GM12878 (cell line): ENCODE data around the gene KCNB1. TPM values are rescaled to one million over a fixed set of nuclear protein-coding genes. Genes with fewer than 3 reads are reported as not detected.

Experiments used
- ATAC-seq: fragments of 200-7000 bp; cut with Tn5 transposase; 3 replicates; pipeline ENCODE4 v1.9.1; 2020; ENCODE audit warnings: mild to moderate bottlenecking, moderate library complexity
- BruUV-seq: library from RNA; stranded (reverse); fragments of 400-500 nt; replicated peaks from 2 replicates; lab custom pipeline; 2021; lab: Mats Ljungman, UMichigan
- CTCF ChIA-PET: fragments of 300-600 bp; sonication (Branson Sonifier 250); formaldehyde crosslinking; extraction: SDS; loops from one replicate; lab custom pipeline; 2021; ENCODE audit warnings: inconsistent platforms; lab: Yijun Ruan, JAX
- POLR2A ChIA-PET: fragments of 350-600 bp; formaldehyde crosslinking; extraction: SDS; loops from one replicate; lab custom pipeline; 2021; ENCODE audit warnings: inconsistent platforms; lab: Charles Lee
- RAD21 ChIA-PET: fragments of 300-600 bp; sonication (Branson Sonifier 250); formaldehyde crosslinking; loops from one replicate; lab custom pipeline; 2023; ENCODE audit warnings: antibody characterized with exemption; ENCODE audit not compliant: unreplicated experiment; lab: Charles Lee
- SMC1A ChIA-PET: fragments of 300-600 bp; sonication (Branson Sonifier 250); formaldehyde crosslinking; loops from one replicate; lab custom pipeline; 2023; ENCODE audit not compliant: unreplicated experiment, uncharacterized antibody; lab: Charles Lee
- DNase-seq: peaks from one replicate; pipeline ENCODE4 v3.0.0-alpha.2; 2011; ENCODE audit warnings: low read depth, low spot score
- FAIRE-seq: peaks from 3 replicates; lab custom pipeline; 2011; peaks lifted over from hg19 to GRCh38; lab: Jason Lieb, UNC
- H2AFZ ChIP-seq: 2 replicates; pipeline ENCODE4 v1.6.0; 2011; ENCODE audit warnings: low read depth, low read length, control low read depth; ENCODE audit not compliant: control insufficient read depth
- H3K27ac ChIP-seq: 2 replicates; pipeline ENCODE4 v1.5.1; 2011; ENCODE audit warnings: control low read depth; ENCODE audit not compliant: control insufficient read depth, insufficient read depth
- H3K27me3 ChIP-seq, 2 experiments: replicated peaks in 1 of 2; 2 replicates each; pipeline versions ENCODE4 v1.6.0 to v1.6.1; 2011; ENCODE audit warnings: low read length in 1 of 2; ENCODE audit not compliant: control insufficient read depth in 2 of 2, insufficient read depth in 2 of 2
- H3K36me3 ChIP-seq, 2 experiments: 2 replicates each; pipeline ENCODE4 v1.5.1; 2011; ENCODE audit warnings: low read length in 1 of 2; ENCODE audit not compliant: control insufficient read depth in 2 of 2, insufficient read depth in 2 of 2
- H3K4me1 ChIP-seq: 2 replicates; pipeline ENCODE4 v1.6.1; 2011; ENCODE audit warnings: mild to moderate bottlenecking, low read length, moderate library complexity, mixed read lengths; ENCODE audit not compliant: control insufficient read depth, insufficient read depth
- H3K4me2 ChIP-seq: 2 replicates; pipeline ENCODE4 v1.6.0; 2011; ENCODE audit warnings: control low read depth; ENCODE audit not compliant: control insufficient read depth, insufficient read depth
- H3K4me3 ChIP-seq: fragments of 200-600 bp; sonication (generic); 2 replicates; pipeline ENCODE4 v1.5.1; 2016
- H3K79me2 ChIP-seq: 2 replicates; pipeline ENCODE4 v1.6.0; 2011; ENCODE audit warnings: low read length; ENCODE audit not compliant: control insufficient read depth, insufficient read depth
- H3K9ac ChIP-seq: 2 replicates; pipeline ENCODE4 v1.8.0; 2011; ENCODE audit warnings: low read length, control low read depth, mixed read lengths; ENCODE audit not compliant: control insufficient read depth, insufficient read depth
- H3K9me3 ChIP-seq: replicated peaks from 3 replicates; pipeline ENCODE4 v1.5.1; 2011; ENCODE audit warnings: mild to moderate bottlenecking, low read length; ENCODE audit not compliant: control insufficient read depth, insufficient read depth
- H4K20me1 ChIP-seq: 2 replicates; pipeline ENCODE4 v1.6.0; 2011; ENCODE audit not compliant: control insufficient read depth, insufficient read depth
- BCLAF1 ChIP-seq: fragments of 450-650 bp; IDR thresholded peaks from 2 replicates; pipeline ENCODE4 v1.6.1; 2017; ENCODE audit warnings: antibody characterized with exemption, mild to moderate bottlenecking, moderate library complexity
- CBX3 ChIP-seq: fragments of 200-600 bp; sonication (generic); IDR thresholded peaks from 2 replicates; pipeline ENCODE4 v1.6.1; 2016; ENCODE audit warnings: low read depth, borderline replicate concordance
- CBX5 ChIP-seq: sonication (generic); IDR thresholded peaks from 2 replicates; pipeline ENCODE4 v1.6.1; 2016; ENCODE audit warnings: low read depth, moderate library complexity, mild to moderate bottlenecking, inconsistent platforms
- CREM ChIP-seq: IDR thresholded peaks from 2 replicates; pipeline ENCODE4 v1.6.1; 2014; ENCODE audit warnings: antibody characterized with exemption, low read depth
- FOXK2 ChIP-seq: fragments of 450-650 bp; IDR thresholded peaks from 2 replicates; pipeline ENCODE4 v1.6.1; 2017; ENCODE audit warnings: mild to moderate bottlenecking, moderate library complexity
- FOXM1 ChIP-seq: IDR thresholded peaks from 2 replicates; pipeline ENCODE4 v1.6.1; 2012; ENCODE audit warnings: low read depth, mild to moderate bottlenecking, inconsistent platforms, low read length, moderate library complexity
- KAT2A ChIP-seq: conservative IDR thresholded peaks from 2 replicates; pipeline ENCODE4 v1.6.1; 2011; ENCODE audit warnings: low read depth, low read length; ENCODE audit not compliant: control insufficient read depth
- KLF5 ChIP-seq: fragments of 450-650 bp; IDR thresholded peaks from 2 replicates; pipeline ENCODE4 v1.6.1; 2014; ENCODE audit warnings: mild to moderate bottlenecking; ENCODE audit not compliant: partially characterized antibody
- MEF2A ChIP-seq: IDR thresholded peaks from 2 replicates; pipeline ENCODE4 v1.6.1; 2011; ENCODE audit warnings: low read depth, mild to moderate bottlenecking, low read length, moderate library complexity; ENCODE audit not compliant: insufficient read depth
- NFYB ChIP-seq: IDR thresholded peaks from 2 replicates; pipeline ENCODE4 v1.6.1; 2011; ENCODE audit warnings: low read depth, mild to moderate bottlenecking, low read length, improper control_type of control experiment, moderate library complexity; ENCODE audit not compliant: insufficient read depth
- POLR2A ChIP-seq: IDR thresholded peaks from 2 replicates; pipeline ENCODE4 v1.6.1; 2011; ENCODE audit warnings: low read depth, mild to moderate bottlenecking, low read length
- RCOR1 ChIP-seq: conservative IDR thresholded peaks from 2 replicates; pipeline ENCODE4 v1.6.1; 2012; ENCODE audit warnings: low read depth, low read length, improper control_type of control experiment
- SIX5 ChIP-seq: IDR thresholded peaks from 2 replicates; pipeline ENCODE4 v1.6.1; 2011; ENCODE audit warnings: mild to moderate bottlenecking, low read depth, low read length, moderate library complexity; ENCODE audit not compliant: severe bottlenecking
- YBX1 ChIP-seq: fragments of 450-650 bp; IDR thresholded peaks from 2 replicates; pipeline ENCODE4 v1.6.1; 2016; ENCODE audit warnings: antibody characterized with exemption
- ZNF207 ChIP-seq: fragments of 450-650 bp; IDR thresholded peaks from 2 replicates; pipeline ENCODE4 v1.6.1; 2014; ENCODE audit warnings: antibody characterized with exemption, mild to moderate bottlenecking, borderline replicate concordance
- WGBS: methylation state at CpG from one replicate; pipeline ENCODE4 v1.1.6; 2016; ENCODE audit warnings: low lambda C conversion rate; ENCODE audit not compliant: insufficient replicate concordance, insufficient coverage; ENCODE audit errors: missing lambda C conversion rate; 5-methylcytosine and 5-hydroxymethylcytosine counted together
- in situ Hi-C: fragments of 300-500 bp; cut with MboI; formaldehyde crosslinking; loops from 9 replicates; pipeline ENCODE4 v1.14.3; 2018; ENCODE audit warnings: mixed read lengths
- intact Hi-C: fragments of 100-400 bp; cut with micrococcal nuclease; formaldehyde crosslinking; loops from one replicate; pipeline ENCODE4 v1.14.2; 2022; ENCODE audit not compliant: unreplicated experiment
- polyA plus RNA-seq, 11 experiments: library from polyadenylated mRNA; depleted of rRNA in 4 of 11; unstranded in 6 of 11; stranded (reverse) in 5 of 11; fragments of >200 nt; fragmentation: Nextera tagmentation in 4 of 11; fragmentation: Illumina TruSeq in 1 of 11; extraction: Ambion mirVana in 4 of 11; extraction: Trizol in 1 of 11; gene quantifications; 1 replicate in 1 of 11; 2 replicates in 10 of 11; pipeline versions ENCODE4 v1.2.1 to v1.2.3, GENCODE V29; 2011 to 2016; ENCODE audit warnings: inconsistent platforms in 2 of 11, missing spikeins in 2 of 11, low read depth in 1 of 11
- total RNA-seq, 4 experiments: library from RNA; depleted of rRNA in 3 of 4; stranded (reverse); fragments of >200 nt in 3 of 4; fragmentation: Illumina TruSeq in 1 of 4; extraction: Trizol in 1 of 4; gene quantifications; 2 replicates each; pipeline versions ENCODE4 v1.2.1 to v1.2.3, GENCODE V29; 2013 to 2021
- TF ChIP-seq, protein P1 (sequence below): IDR thresholded peaks from 2 replicates; pipeline ENCODE4 v1.6.1; 2012; ENCODE audit warnings: low read length, inconsistent platforms
- TF ChIP-seq, protein P2 (sequence below): fragments of 450-650 bp; IDR thresholded peaks from 2 replicates; pipeline ENCODE4 v1.6.1; 2017; ENCODE audit warnings: mild to moderate bottlenecking
- TF ChIP-seq, protein P3 (sequence below): IDR thresholded peaks from 2 replicates; pipeline ENCODE4 v1.6.1; 2012; ENCODE audit warnings: low read depth, low read length, improper control_type of control experiment

Gene KCNB1
- total and polyA plus RNA-seq, 10 of the 15 experiments (the other 5 are each of a cell fraction or from before 2014, with no cell fraction given) = 0.02 to 0.08 (median 0.03) TPM; not detected in 7

DNA sequence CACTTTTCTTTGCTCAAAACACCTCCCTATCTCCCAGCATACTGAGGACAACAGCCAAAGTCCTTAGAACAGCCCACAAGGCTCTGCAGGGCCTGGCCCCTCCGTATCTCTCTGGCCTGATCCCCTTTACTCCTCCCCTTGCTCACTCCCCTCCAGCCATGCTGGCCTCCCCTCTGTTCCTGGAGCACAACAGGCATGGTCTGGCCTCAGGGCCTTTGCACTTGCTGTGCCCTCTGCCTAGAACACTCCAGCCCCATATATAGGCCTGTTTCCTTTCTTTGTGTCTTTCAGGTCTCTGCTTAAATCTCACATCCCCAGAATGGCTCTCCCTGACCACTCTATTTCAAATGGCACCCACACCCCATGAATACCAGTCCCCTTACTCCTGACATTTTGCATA is 62.7 kb downstream of the KCNB1 start (continued):
- no peak for TF ChIP-seq FOXK2
- TF ChIP-seq MEF2A = no peak
- TF ChIP-seq NFYB = no peak
- TF ChIP-seq KAT2A = no peak
- TF ChIP-seq CREM = no peak
- no peak for TF ChIP-seq RCOR1
- TF ChIP-seq, protein P1, sequence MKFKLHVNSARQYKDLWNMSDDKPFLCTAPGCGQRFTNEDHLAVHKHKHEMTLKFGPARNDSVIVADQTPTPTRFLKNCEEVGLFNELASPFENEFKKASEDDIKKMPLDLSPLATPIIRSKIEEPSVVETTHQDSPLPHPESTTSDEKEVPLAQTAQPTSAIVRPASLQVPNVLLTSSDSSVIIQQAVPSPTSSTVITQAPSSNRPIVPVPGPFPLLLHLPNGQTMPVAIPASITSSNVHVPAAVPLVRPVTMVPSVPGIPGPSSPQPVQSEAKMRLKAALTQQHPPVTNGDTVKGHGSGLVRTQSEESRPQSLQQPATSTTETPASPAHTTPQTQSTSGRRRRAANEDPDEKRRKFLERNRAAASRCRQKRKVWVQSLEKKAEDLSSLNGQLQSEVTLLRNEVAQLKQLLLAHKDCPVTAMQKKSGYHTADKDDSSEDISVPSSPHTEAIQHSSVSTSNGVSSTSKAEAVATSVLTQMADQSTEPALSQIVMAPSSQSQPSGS = no peak
- TF ChIP-seq, all 136 proteins: peak for 0

GRCh38 chr20:49418809-49419208 is 63.7 kb downstream of the KCNB1 start:
- RAD21 ChIA-PET = no interaction called here
- no peak overlapping the region for H2AFZ ChIP-seq
- intact Hi-C loops = no loop called here
- no peaks in the 10 kb centered on the region for H3K4me1 ChIP-seq
- ATAC-seq = no peak
- BruUV-seq = no TSS peak
- no peak for FAIRE-seq
- no peaks in the 10 kb centered on the region for H4K20me1 ChIP-seq
- in situ Hi-C loops = no loop called here
- WGBS = 16% methylated on average over 7 of the region's 7 CpGs
- H3K9ac ChIP-seq = no peak overlapping the region
- POLR2A ChIA-PET = no interaction called here
- H3K79me2 ChIP-seq = no peaks in the 10 kb centered on the region
- SMC1A ChIA-PET = interaction anchor here (1.1 kb wide), 1 partner anchor 88 kb away, joined by 3 read pairs; no protein-coding TSS in a partner anchor
- no peaks in the 10 kb centered on the region for H3K9me3 ChIP-seq
- no peak overlapping the region for H3K4me3 ChIP-seq
- H3K27me3 ChIP-seq = peaks cover 4 to 6% of the 10 kb centered on the region in 2 experiments; a peak in 3 of 4 replicates
- H3K27ac ChIP-seq = no peak overlapping the region
- no peaks in the 10 kb centered on the region for H3K36me3 ChIP-seq
- no peak for DNase-seq
- no peak overlapping the region for H3K4me2 ChIP-seq
- TF ChIP-seq FOXM1 = no peak
- TF ChIP-seq NFYB = no peak
- no peak for TF ChIP-seq POLR2A
- no peak for TF ChIP-seq YBX1
- TF ChIP-seq, protein P2, sequence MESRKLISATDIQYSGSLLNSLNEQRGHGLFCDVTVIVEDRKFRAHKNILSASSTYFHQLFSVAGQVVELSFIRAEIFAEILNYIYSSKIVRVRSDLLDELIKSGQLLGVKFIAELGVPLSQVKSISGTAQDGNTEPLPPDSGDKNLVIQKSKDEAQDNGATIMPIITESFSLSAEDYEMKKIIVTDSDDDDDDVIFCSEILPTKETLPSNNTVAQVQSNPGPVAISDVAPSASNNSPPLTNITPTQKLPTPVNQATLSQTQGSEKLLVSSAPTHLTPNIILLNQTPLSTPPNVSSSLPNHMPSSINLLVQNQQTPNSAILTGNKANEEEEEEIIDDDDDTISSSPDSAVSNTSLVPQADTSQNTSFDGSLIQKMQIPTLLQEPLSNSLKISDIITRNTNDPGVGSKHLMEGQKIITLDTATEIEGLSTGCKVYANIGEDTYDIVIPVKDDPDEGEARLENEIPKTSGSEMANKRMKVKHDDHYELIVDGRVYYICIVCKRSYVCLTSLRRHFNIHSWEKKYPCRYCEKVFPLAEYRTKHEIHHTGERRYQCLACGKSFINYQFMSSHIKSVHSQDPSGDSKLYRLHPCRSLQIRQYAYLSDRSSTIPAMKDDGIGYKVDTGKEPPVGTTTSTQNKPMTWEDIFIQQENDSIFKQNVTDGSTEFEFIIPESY = no peak
- no peak for TF ChIP-seq CBX5
- TF ChIP-seq SIX5 = no peak
- no peak for TF ChIP-seq CBX3
- no peak for TF ChIP-seq ZNF207
- TF ChIP-seq BCLAF1 = no peak
- no peak for TF ChIP-seq KLF5
- TF ChIP-seq, protein P3, sequence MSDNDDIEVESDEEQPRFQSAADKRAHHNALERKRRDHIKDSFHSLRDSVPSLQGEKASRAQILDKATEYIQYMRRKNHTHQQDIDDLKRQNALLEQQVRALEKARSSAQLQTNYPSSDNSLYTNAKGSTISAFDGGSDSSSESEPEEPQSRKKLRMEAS = no peak
- TF ChIP-seq, all 136 proteins: peak for 0
- CTCF ChIA-PET = interaction anchor here (1.0 kb wide), 1 partner anchor 84 kb away, joined by 4 read pairs; no protein-coding TSS in a partner anchor
